GM12878 (cell line): ENCODE measurements around the gene UBR3.

Source experiments
- CBX3 ChIP-seq: fragments of 200-600 bp; sonication (generic); IDR thresholded peaks from 2 replicates; pipeline ENCODE4 v1.6.1; 2016; ENCODE audit warnings: low read depth, borderline replicate concordance
- CHD4 ChIP-seq: fragments of 200-600 bp; sonication (generic); IDR thresholded peaks from 2 replicates; pipeline ENCODE4 v1.6.1; 2016; ENCODE audit warnings: mild to moderate bottlenecking
- CTCF ChIP-seq, 3 experiments: IDR thresholded peaks in 2 of 3; conservative IDR thresholded peaks in 1 of 3; 2 replicates each; pipeline ENCODE4 v1.5.1; 2011; ENCODE audit warnings: low read depth in 3 of 3, low read length in 3 of 3, mild to moderate bottlenecking in 3 of 3, control low read depth in 2 of 3, moderate library complexity in 2 of 3, inconsistent platforms in 1 of 3, mixed read lengths in 1 of 3; ENCODE audit not compliant: control insufficient read depth in 2 of 3, insufficient read depth in 1 of 3; ENCODE audit errors: extremely low read depth in 1 of 3
- E2F8 ChIP-seq: fragments of 450-650 bp; IDR thresholded peaks from 2 replicates; pipeline ENCODE4 v1.6.1; 2018; ENCODE audit warnings: mild to moderate bottlenecking, low read depth, moderate library complexity; ENCODE audit not compliant: partially characterized antibody
- FOS ChIP-seq: IDR thresholded peaks from 3 replicates; pipeline ENCODE4 v1.6.1; 2011; ENCODE audit warnings: borderline replicate concordance; ENCODE audit not compliant: insufficient read length; ENCODE audit errors: extremely low read depth
- GABPA ChIP-seq: IDR thresholded peaks from 2 replicates; pipeline ENCODE4 v1.6.1; 2014; ENCODE audit warnings: antibody characterized with exemption, low read depth, mild to moderate bottlenecking, inconsistent platforms
- LARP7 ChIP-seq: fragments of 450-650 bp; IDR thresholded peaks from 2 replicates; pipeline ENCODE4 v1.6.1; 2017; ENCODE audit warnings: mild to moderate bottlenecking
- MAX ChIP-seq: IDR thresholded peaks from 2 replicates; pipeline ENCODE4 v1.6.1; 2012; ENCODE audit warnings: low read depth, low read length, improper control_type of control experiment
- POLR2A ChIP-seq: IDR thresholded peaks from 2 replicates; pipeline ENCODE4 v1.6.1; 2011; ENCODE audit warnings: low read depth, mild to moderate bottlenecking, low read length
- RB1 ChIP-seq: fragments of 450-650 bp; formaldehyde crosslinking; IDR thresholded peaks from 2 replicates; pipeline ENCODE4 v1.6.1; 2017; ENCODE audit warnings: mild to moderate bottlenecking, borderline replicate concordance
- REST ChIP-seq: IDR thresholded peaks from 2 replicates; pipeline ENCODE4 v1.6.1; 2012; ENCODE audit warnings: mild to moderate bottlenecking, low read depth, low read length
- SUZ12 ChIP-seq: fragments of 200-600 bp; sonication (generic); IDR thresholded peaks from one replicate; pipeline ENCODE4 v1.6.1; 2018; ENCODE audit warnings: antibody characterized with exemption, mild to moderate bottlenecking; ENCODE audit not compliant: unreplicated experiment
- ZNF274 ChIP-seq: IDR thresholded peaks from one replicate; pipeline ENCODE4 v1.8.0; 2011; ENCODE audit not compliant: insufficient read length, insufficient read depth

DNA sequence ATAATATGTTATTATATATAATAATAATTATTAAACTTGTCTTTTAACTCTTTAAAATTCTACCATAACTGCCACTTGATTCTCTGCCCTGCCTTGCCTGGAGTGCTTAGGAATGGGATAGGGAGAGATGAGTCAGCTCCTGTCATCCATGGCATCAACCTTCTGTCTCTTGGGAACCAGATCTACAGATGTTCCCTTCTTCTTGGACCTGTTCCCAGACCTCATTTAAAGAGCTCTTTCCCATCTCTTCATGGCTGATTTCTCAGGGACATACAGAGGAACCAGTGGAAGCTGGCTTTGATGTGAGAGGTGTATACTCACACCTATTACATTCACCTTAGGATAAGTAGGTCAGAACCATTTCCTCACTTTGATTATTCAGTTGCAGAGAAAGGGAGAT lies 195.4 kb downstream of the UBR3 start:
- TF ChIP-seq LARP7 (no peak), E2F8 (no peak), POLR2A (no peak), GABPA (no peak), CTCF (IDR thresholded peaks at IDR 0.05 in 2 of 3, conservative IDR thresholded peaks at IDR 0.05 in 1 of 3; ENCODE audit: control insufficient read depth in 2 of 3, extremely low read depth in 1 of 3, insufficient read depth in 1 of 3, low read depth in 3 of 3, low read length in 3 of 3) (no peak), SUZ12 (no peak), MAX (no peak), REST (no peak), CBX3 (no peak), CHD4 (no peak), FOS (no peak), ZNF274 (no peak), RB1 (no peak)
